Chondrocyte (in vitro differentiated cells): Measurements from ENCODE around the gene PRMT7. TPM values are rescaled to one million over a fixed set of nuclear protein-coding genes. Genes with fewer than 3 reads are reported as not detected.

ENCODE experiments used
- DNase-seq: peaks from one replicate; pipeline ENCODE4 v3.0.0; 2021; ENCODE audit warnings: mixed read lengths, low spot score
- H3K27ac Mint-ChIP-seq: one replicate; pipeline ENCODE4 v1.8.0; 2021; ENCODE audit warnings: mild to moderate bottlenecking, moderate library complexity, mixed read lengths; ENCODE audit not compliant: unreplicated experiment
- H3K27me3 Mint-ChIP-seq: 2 replicates; pipeline ENCODE4 v1.8.0; 2021; ENCODE audit warnings: low read depth, mixed read lengths
- H3K36me3 Mint-ChIP-seq: 2 replicates; pipeline ENCODE4 v1.8.0; 2021; ENCODE audit warnings: low read depth, mixed read lengths
- H3K4me1 Mint-ChIP-seq: 2 replicates; pipeline ENCODE4 v1.8.0; 2021; ENCODE audit warnings: low read depth, mild to moderate bottlenecking, mixed read lengths
- H3K4me3 Mint-ChIP-seq: one replicate; pipeline ENCODE4 v1.8.0; 2021; ENCODE audit warnings: mild to moderate bottlenecking, moderate library complexity, mixed read lengths; ENCODE audit not compliant: unreplicated experiment
- H3K9me3 Mint-ChIP-seq: 2 replicates; pipeline ENCODE4 v1.8.0; 2021; ENCODE audit warnings: low read depth, mixed read lengths
- CTCF ChIP-seq: fragments of 200-600 bp; sonication (generic); IDR thresholded peaks from 2 replicates; pipeline ENCODE4 v1.5.0; 2021; ENCODE audit warnings: antibody characterized with exemption, mild to moderate bottlenecking, moderate library complexity
- total RNA-seq: library from RNA; stranded (reverse); gene quantifications from 3 replicates; pipeline ENCODE4 v1.2.1, GENCODE V29; 2021

PRMT7 gene
- total RNA-seq, 1 donor from 2014 or later: 26.7 TPM

GRCh38 chr16:68378436-68379415 is 67.9 kb downstream of the PRMT7 start:
- no peaks in the 10 kb centered on the region for H3K36me3 Mint-ChIP-seq
- H3K27me3 Mint-ChIP-seq: peaks cover 5% of the 10 kb centered on the region
- no peak overlapping the region for H3K27ac Mint-ChIP-seq
- H3K4me3 Mint-ChIP-seq: no peak overlapping the region
- peak; percentile 49 for DNase-seq
- no peak for TF ChIP-seq CTCF
- H3K9me3 Mint-ChIP-seq: no peaks in the 10 kb centered on the region
- H3K4me1 Mint-ChIP-seq: no peaks in the 10 kb centered on the region

GRCh38 chr16:68379472-68380347 is 68.9 kb downstream of the PRMT7 start:
- DNase-seq: peak; percentile 57
- Mint-ChIP-seq H3K4me3 (no peak overlapping the region), H3K27me3 (peaks cover 4% of the 10 kb centered on the region), H3K27ac (no peak overlapping the region), H3K36me3 (no peaks in the 10 kb centered on the region), H3K4me1 (no peaks in the 10 kb centered on the region), H3K9me3 (no peaks in the 10 kb centered on the region)
- no peak for TF ChIP-seq CTCF

- Mint-ChIP-seq H3K4me1 (no peaks in the 10 kb centered on the region), H3K4me3 (no peak overlapping the region), H3K9me3 (no peaks in the 10 kb centered on the region), H3K27ac (no peak overlapping the region), H3K36me3 (no peaks in the 10 kb centered on the region), H3K27me3 (peaks cover 4% of the 10 kb centered on the region)
- no peak for TF ChIP-seq CTCF
- DNase-seq: peak; percentile 80
Measured at GRCh38 chr16:68380348-68380670, 69.5 kb downstream of the PRMT7 start.

GRCh38 chr16:68380676-68381362 is 70.0 kb downstream of the PRMT7 start:
- Mint-ChIP-seq H3K4me1 (no peaks in the 10 kb centered on the region), H3K27me3 (peaks cover 9% of the 10 kb centered on the region), H3K27ac (no peak overlapping the region), H3K36me3 (no peaks in the 10 kb centered on the region), H3K4me3 (no peak overlapping the region), H3K9me3 (no peaks in the 10 kb centered on the region)
- no peak for TF ChIP-seq CTCF
- DNase-seq: peak; percentile 40

GRCh38 chr16:68381363-68381724 is 70.5 kb downstream of the PRMT7 start:
- no peaks in the 10 kb centered on the region for H3K9me3 Mint-ChIP-seq
- H3K27ac Mint-ChIP-seq: no peak overlapping the region
- TF ChIP-seq CTCF: no peak
- no peaks in the 10 kb centered on the region for H3K36me3 Mint-ChIP-seq
- no peak for DNase-seq
- no peak overlapping the region for H3K4me3 Mint-ChIP-seq
- peaks cover 9% of the 10 kb centered on the region for H3K27me3 Mint-ChIP-seq
- H3K4me1 Mint-ChIP-seq: no peaks in the 10 kb centered on the region
